Psoas muscle (tissue), 8 donors: Measurements from ENCODE around the gene NT5M. TPM values are rescaled to one million over a fixed set of nuclear protein-coding genes. Genes with fewer than 3 reads are reported as not detected.

Source experiments
- ATAC-seq, 4 donors: fragments of 200-7000 bp; cut with Tn5 transposase; one replicate each; pipeline ENCODE4 v1.9.1; 2020; ENCODE audit warnings: moderate library complexity in 3 of 4, mild to moderate bottlenecking in 2 of 4
- DNase-seq, 2 donors: peaks; one replicate each; pipeline ENCODE4 v3.0.0-alpha.2; 2020
- H3K27ac ChIP-seq: fragments of 200-600 bp; one replicate; pipeline ENCODE4 v1.8.0; 2022
- H3K27me3 ChIP-seq, 3 donors: fragments of 200-600 bp in 1 of 3; one replicate each; pipeline versions ENCODE4 v1.6.1 to v1.8.0; 2013 to 2022; ENCODE audit warnings: low read length in 2 of 3, mild to moderate bottlenecking in 2 of 3, moderate library complexity in 1 of 3; ENCODE audit not compliant: insufficient read depth in 3 of 3
- H3K36me3 ChIP-seq, 2 donors: fragments of 200-600 bp in 1 of 2; one replicate each; pipeline versions ENCODE4 v1.6.1 to v1.8.0; 2013 to 2022; ENCODE audit warnings: low read depth in 1 of 2, mild to moderate bottlenecking in 1 of 2, moderate library complexity in 1 of 2; ENCODE audit not compliant: insufficient read depth in 1 of 2
- H3K4me1 ChIP-seq: fragments of 200-600 bp; one replicate; pipeline ENCODE4 v1.8.0; 2022
- H3K4me3 ChIP-seq: fragments of 200-600 bp; one replicate; pipeline ENCODE4 v1.8.0; 2022; ENCODE audit warnings: mild to moderate bottlenecking
- H3K9me3 ChIP-seq: fragments of 200-600 bp; one replicate; pipeline ENCODE4 v1.8.0; 2022
- CTCF ChIP-seq: fragments of 200-600 bp; IDR thresholded peaks from one replicate; pipeline ENCODE4 v1.8.0; 2022; ENCODE audit warnings: antibody characterized with exemption
- WGBS, 3 donors: extraction: QIAGEN DNeasy Blood & Tissue Kit; methylation state at CpG; one replicate each; pipeline versions ENCODE4 v1.1.6 to v1.1.7; 2013; 5-methylcytosine and 5-hydroxymethylcytosine counted together
- intact Hi-C, 2 donors: fragments of 100-400 bp; cut with DNase I; formaldehyde crosslinking; loops; one replicate each; pipeline versions ENCODE4 v1.11.0 to v1.14.2; 2022
- polyA plus RNA-seq, 3 donors: library from polyadenylated mRNA; stranded (reverse); fragments of 200-250 nt; gene quantifications; one replicate each; pipeline ENCODE4 v1.2.3, GENCODE V29; 2013
- total RNA-seq, 4 donors: library from RNA; stranded (reverse); fragmentation: NEBNext Ultra II Directional in 2 of 4; extraction: Animal tissue kit (Norgen Biotek cat#: 25700) in 2 of 4; gene quantifications; one replicate each; pipeline versions ENCODE4 v1.2.1 to v1.2.4, GENCODE V29; 2021 to 2023
- donor health status: healthy with polysubstance abuse.
- donor health status: DM: no; HTN: no; CAD: no; lungs with moderate emphysema.
- donor health status: Bipolar disorder and iron deficiency.
- donor health status: healthy.
- donor health status: DM: yes; HTN: yes; CAD: no.
- donor health status: DM: no; HTN: no; CAD: no.
- donor health status: DM: no; HTN: no; CAD: no.
- donor health status: DM: yes; HTN: yes; CAD: no.

Gene NT5M
- total and polyA plus RNA-seq, 7 donors, result 6.0 to 11.5 (median 8.0) TPM

- no peak for DNase-seq
- H3K36me3 ChIP-seq, result no peaks in the 10 kb centered on the region
- no peak for ATAC-seq
- H3K27me3 ChIP-seq, result no peaks in the 10 kb centered on the region
- no peak overlapping the region for H3K4me3 ChIP-seq
- H3K27ac ChIP-seq, result no peak overlapping the region
- intact Hi-C loops, result loop anchor here (1.0 to 5.0 kb wide), 4 partner anchors 140 to 284 kb away; partner anchors contain the start of gene RASD1 (in 2 of the 2)
- WGBS, 3 donors, result 88 to 91% (median 91%) methylated on average over 10 of the region's 10 CpGs
- H3K4me1 ChIP-seq, result peaks cover 4% of the 10 kb centered on the region
- TF ChIP-seq CTCF, result no peak
- H3K9me3 ChIP-seq, result no peaks in the 10 kb centered on the region
Measured at GRCh38 chr17:17356931-17357270, 53.7 kb downstream of the NT5M start.

GRCh38 chr17:17358060-17358751, 55.0 kb downstream of the NT5M start:
- ATAC-seq (no peak), DNase-seq (no peak)
- no peak for TF ChIP-seq CTCF
- Histone ChIP-seq H3K4me3 (no peak overlapping the region), H3K27me3 (no peaks in the 10 kb centered on the region), H3K36me3 (no peaks in the 10 kb centered on the region), H3K4me1 (no peaks in the 10 kb centered on the region), H3K9me3 (no peaks in the 10 kb centered on the region), H3K27ac (no peak overlapping the region)
- intact Hi-C loops, result loop anchor here (5.0 kb wide), 1 partner anchor 139 kb away; the partner anchor contains the start of gene RASD1 (in 2 of the 2)
- 73 to 74% (median 74%) methylated on average over 3 of the region's 3 CpGs for WGBS, 3 donors

DNA sequence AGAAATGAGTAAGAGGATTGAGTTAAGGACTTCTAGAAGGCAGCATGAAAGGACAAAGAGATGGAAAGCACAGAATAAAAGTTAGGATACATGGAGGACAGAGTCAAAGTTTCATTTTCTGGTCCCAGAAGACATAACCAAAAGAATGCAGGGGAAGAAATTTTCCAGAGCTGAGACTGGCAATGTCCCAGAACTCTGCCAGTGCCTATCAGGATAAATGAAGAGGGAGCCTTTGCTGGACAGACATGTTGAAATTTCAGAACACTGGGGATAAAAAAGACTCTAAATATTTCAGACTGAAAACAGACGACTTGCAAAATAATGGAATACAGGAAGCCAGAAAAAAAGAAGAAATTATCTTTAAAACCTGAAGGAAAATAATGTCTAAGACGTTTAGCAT, 55.7 kb downstream of the NT5M start:
- Histone ChIP-seq H3K9me3 (no peaks in the 10 kb centered on the region), H3K27me3 (no peaks in the 10 kb centered on the region), H3K27ac (no peak overlapping the region), H3K4me3 (no peak overlapping the region), H3K4me1 (no peaks in the 10 kb centered on the region), H3K36me3 (no peaks in the 10 kb centered on the region)
- DNase-seq, result no peak
- ATAC-seq, result no peak
- TF ChIP-seq CTCF, result no peak
- intact Hi-C loops, result loop anchor here (5.0 kb wide), 1 partner anchor 138 kb away; the partner anchor contains the start of gene RASD1 (in 2 of the 2)
- WGBS, 3 donors, result 35 to 45% (median 36%) methylated on average over 2 of the region's 2 CpGs

DNA sequence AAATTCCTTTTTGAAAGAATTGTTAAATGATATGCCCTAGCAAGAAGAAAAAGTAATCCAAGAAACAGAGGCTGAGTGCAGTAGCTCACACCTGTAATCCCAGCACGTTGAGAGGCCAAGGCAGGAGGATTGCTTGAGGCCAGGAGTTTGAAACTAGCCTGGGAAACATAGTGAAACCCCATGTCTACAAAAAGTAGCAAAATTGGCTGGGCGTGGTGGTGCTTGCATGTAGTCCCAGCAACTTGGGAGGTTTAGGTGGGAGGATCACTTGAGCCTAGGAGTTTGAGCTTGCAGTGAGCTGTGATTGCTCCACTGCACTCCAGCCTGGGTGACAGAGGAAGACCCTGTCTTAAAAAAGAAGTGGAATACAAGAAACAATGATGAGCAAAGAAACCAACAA, 56.1 kb downstream of the NT5M start:
- intact Hi-C loops, result loop anchor here (5.0 kb wide), 1 partner anchor 138 kb away; the partner anchor contains the start of gene RASD1 (in 2 of the 2)
- Histone ChIP-seq H3K36me3 (no peaks in the 10 kb centered on the region), H3K27ac (no peak overlapping the region), H3K4me3 (no peak overlapping the region), H3K9me3 (no peaks in the 10 kb centered on the region), H3K27me3 (no peaks in the 10 kb centered on the region), H3K4me1 (no peaks in the 10 kb centered on the region)
- 77 to 83% (median 81%) methylated on average over 2 of the region's 2 CpGs for WGBS, 3 donors
- ATAC-seq, result no peak
- no peak for DNase-seq
- no peak for TF ChIP-seq CTCF
